NCI-H82 treated with DMSO at 0.1 percent for 48 hours (cell line): Measurements from ENCODE around the gene RANGAP1.
"Not testable (repeated sequence)": the region's sequence is repeated elsewhere in the genome, so short reads cannot be mapped to it uniquely, and the experiment has no call there.

Experiments used
- DNase-seq: peaks from one replicate; lab custom pipeline; 2025; ENCODE audit not compliant: unreplicated experiment; lab: John Stamatoyannopoulos, UW

RANGAP1 gene

DNA sequence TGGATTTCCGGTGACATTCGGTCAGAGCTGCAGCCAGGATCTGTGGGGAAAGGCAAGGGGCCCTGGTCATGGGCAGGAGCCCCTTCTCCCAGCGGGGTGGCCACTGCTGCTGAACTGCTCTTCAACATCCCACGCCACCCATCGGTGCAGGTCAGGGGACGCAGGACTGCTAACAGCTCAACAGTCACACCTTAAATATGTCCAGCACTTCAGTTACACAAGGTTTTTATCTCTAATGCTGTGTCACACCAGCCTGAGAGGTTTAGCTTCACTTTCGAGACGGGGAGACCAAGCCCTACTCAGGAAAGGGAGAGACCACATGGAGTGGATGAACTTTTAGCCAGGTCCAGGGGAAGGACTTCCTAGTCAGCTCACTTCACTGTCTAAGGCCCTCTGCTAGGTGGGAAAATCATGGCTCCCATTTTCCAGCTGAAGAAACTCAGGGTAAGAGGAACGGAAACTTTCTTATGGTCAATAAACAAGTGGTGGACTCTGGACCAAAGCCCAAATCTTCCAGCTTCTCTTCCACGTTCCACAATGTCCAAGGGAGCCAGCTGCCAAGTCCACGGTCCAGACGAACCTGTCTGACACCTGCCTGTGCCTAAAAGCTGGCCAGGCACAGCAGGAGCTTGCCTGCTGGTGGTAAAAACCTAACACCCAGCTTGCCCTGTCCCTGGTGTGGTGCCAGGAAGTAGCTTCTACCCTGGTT is 24.3 kb downstream of the RANGAP1 start:
- DNase-seq: no peak

DNA sequence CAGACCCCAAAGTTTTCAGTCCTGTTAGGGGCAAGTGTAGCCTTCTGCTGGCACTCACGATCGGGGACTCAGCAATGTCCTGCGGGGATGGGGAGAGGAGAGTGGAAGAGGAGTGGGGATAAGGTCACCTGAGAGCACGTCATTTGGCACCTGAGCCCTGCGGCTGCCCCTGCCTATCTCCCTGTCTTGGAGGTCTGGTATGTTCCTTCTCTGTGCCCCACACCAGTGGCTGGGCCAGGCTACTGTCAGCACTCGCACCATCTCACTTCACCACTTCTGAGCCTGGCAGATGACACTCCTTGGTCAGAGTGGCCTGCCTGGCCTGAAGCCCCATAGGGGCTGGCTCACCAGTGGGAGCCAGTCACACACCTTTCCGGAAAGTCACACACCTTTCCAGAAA is 25.1 kb downstream of the RANGAP1 start:
- no peak for DNase-seq

DNA sequence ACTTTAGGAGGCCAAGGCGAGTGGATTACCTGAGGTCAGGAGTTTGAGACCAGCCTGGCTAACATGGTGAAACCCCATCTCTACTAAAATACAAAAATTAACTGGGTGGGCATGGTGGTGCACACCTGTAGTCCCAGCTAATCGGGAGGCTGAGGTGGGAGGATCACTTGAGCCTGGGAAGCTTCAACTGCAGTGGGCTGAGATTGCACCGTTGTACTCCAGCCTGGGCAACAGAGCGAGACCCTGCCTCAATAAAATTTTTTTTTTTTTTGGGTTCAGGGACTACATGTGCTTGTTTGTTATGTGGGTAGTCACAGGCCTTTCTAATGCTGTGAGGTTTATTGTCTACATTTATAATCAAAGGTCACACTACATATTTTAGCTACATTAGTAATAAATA is 26.2 kb downstream of the RANGAP1 start:
- not testable (repeated sequence) for DNase-seq

DNA sequence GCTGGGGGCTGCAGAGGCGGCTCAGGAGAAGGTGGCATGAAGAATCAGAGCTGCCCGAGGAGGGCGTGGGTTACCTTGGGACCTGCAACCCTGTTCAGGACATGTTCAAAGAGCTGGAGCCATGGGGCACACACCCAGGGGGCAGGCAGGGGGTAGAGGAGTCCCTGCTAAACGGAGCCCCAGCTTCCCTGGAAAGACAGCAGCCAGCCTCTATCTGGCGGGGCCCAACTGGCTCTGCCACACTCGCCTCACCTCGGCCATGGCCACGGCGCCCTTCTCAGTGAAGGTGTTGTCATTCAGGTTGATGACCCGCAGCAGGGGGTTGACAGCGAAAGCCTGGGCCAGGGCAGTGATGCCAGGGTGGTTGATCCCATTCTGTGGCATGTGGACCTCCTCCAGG is 28.3 kb downstream of the RANGAP1 start:
- DNase-seq: no peak

DNA sequence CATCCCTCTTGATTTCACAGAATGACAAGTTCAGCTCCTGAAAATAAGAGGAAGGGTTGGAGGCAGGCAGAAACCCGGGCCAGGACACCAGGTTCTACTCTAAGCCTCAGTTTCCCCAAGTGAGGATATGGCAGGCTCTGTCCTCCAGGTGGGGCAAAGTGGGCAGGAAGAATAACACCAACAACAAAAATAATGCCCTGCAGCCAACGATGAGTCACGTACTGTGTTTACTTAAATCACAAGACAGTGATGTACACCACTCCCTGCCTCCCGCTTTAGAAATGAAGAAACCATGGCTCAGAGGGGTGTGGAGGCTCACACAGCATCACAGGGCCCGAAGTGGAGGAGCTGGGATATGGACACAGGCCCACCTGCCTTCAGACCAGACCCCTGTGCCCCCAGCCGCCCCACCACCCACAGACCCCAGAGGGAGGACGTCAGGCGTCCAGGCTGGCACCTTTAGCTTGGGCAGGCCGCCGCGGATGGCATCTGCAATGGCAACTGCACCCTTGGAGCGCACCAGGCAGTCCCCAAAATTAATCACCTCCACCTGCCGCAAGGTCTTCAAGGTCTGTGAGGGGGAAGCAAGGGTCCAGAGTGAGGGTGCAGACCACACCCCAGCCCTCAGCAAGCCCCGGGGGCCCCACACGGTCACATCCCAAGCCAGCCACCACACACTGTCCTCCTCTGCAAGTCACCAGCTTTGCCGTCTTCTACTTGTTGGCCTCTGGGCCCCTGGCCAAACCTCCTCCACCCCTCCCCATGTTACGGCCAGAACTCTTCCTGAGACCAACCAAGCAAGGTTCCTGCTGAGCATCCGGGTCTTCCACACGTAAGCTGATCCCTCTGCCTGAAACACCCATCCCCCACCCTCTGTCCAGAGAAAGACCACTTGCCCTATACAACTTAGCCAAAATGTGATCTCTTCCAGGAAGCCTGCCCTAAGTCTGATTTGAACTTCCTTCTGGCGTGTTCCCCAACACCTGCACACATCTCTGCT is 29.4 kb downstream of the RANGAP1 start:
- DNase-seq: no peak

DNA sequence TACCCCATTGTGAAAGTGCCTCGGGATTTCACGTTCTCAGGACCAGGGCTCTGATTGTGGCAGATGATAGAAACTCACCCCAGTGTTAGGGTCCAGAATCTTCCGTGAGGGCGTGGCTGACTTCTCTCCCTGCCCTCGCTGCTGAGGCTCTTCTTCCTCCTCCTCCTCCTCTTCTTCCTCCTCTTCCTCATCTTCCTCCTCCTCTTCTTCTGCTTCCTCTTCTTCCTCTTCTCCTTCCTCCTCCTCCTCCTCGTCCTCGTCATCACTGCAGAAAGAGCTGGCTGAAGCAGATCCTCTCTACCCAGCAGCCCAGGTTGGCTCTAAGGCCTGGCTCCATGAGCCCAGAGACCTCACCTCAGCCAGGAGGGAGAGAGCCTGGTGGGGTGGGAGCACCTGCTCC is 31.8 kb downstream of the RANGAP1 start:
- no peak for DNase-seq

DNA sequence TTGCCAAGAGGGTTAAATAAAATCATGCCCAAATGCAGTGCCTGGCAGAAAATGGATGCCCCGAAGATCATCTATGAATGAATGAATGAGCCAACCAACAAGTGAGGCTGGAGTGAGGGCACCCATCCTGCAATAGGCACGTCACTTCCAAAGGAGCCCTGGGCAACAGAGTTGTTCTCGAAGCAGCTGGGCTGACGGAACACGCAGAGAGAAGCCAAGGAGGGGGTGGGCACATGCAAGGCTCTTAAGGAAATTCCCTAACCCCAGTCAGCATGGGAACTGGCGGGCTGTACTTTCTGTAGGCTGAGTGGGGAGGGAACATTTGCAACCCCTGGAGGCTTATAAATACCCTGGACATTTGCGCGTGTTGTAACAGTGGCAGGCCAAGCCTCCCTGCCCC is 33.6 kb downstream of the RANGAP1 start:
- no peak for DNase-seq

DNA sequence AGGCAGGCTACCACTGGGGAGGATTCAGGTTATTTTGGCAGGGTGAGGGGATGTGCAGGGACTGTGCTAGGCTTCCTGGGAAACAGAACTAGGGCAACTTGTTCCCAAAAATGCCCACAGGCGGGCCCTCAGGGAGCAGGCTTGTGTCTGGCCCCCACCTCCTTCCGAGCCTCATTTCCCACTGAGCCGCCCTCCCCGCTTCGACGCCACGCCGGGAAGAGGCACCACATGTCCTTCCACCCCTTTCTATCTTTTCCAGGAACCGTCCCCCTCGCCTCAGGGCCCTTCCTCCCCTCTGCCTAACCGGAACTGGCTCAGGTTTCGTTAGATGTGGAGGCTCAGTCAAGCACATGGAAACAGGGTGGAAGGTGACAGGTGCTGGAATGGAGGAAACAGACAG is 35.9 kb downstream of the RANGAP1 start:
- no peak for DNase-seq

DNA sequence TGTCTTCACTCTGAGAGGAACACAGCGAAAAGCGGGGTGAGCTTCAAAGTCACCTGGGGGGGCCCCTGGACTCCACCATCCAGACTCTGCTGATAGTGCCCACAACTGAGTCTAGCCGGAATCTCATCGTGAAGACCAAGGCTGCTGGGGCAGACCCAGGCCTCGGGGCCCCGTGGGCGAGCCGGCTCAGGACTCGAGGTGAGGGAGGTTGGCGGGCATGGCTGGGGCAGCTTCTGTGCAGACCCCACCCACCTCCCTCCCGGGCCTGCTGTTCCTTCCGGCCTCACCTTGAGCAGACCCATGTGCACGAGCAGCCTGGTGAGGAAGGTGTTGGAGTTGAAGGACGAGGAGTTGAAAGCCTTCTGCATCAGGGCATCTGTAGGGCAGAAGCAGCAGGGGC is 36.5 kb downstream of the RANGAP1 start:
- DNase-seq: no peak

DNA sequence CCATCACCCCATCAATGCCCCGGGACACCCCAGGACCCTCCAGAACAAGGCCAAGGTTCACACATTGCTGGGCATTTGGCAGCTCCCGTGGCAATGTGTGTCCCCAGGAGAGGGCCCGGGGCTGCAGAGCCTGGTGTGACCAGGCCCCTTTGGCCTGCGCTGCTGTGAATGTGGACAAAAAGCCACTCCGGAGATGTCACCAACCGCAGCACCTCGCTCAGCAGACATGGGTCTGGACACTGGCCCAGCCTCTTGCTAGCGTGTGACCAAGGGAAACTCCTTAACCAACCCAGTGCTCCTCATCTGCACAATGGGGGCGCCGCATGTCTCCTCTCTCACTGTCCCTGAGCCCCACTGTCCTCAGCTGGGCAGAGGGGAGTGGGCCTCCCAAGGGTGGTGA is 37.2 kb downstream of the RANGAP1 start:
- no peak for DNase-seq

DNA sequence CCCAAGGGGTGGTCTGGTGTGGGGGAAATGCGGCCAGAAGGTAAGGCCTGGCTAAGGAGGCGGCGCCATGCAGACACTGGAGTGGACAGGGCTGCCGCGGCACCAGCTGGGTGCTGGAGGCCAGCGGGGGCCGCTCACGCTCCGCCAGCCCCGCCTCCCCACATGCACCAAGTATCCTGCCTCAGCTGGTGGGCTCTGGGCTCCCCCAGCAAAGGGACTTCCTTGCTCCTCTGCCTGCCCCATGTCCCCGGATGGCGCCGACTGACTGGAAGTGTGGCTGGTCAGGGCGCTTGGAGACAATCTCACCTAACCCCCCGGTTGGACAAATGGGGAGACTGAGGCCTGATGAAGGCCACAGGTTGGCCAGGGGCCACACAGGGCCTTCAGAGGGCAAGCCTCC is 37.7 kb downstream of the RANGAP1 start:
- DNase-seq: no peak

DNA sequence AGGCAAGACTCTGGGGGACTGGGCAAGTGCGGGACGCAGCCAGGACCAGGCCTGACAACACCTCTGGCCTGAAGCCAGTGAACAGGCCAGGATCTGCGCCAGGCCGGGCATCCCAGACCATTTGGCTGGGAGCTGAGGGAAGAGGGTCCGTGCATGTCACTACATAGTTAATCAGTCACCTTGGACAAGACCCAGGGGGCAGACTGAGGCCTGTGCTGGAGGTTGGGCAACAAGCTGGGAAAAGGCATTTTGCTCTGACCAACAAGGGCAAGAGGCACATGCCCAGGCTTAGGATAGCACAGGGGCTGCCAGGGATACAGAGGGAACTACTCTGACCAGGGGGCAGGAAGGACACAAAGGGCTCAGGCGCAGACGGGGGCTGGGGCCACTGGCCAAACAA is 38.3 kb downstream of the RANGAP1 start:
- DNase-seq: no peak

DNA sequence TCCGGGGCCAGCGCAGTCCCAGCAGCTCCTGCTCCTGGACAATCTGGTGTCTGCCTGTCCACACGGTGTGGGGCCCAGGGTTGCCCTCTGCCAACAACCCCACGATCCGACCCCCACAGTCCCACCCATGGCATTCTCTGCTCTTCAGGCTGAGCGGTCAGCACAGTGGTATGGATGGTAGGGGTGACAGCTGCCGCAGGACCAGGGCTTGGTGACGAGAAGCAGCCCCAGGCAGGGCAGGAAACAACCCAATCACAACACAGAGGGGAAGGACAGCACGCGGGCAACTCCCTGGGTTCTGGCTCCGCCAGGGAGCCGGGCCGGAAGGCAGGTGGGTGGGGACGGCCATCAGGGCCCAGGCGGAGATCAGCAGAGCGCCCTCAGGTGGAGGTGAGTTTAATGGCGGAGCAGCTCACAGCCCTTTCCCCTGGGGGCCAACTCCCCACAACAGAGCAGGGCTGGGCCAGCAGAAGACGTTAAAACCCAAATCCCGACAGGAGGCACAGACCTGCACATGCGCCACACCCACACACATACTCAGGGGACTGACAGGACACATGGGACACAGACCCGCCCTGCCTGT is 40.0 kb downstream of the RANGAP1 start:
- no peak for DNase-seq

DNA sequence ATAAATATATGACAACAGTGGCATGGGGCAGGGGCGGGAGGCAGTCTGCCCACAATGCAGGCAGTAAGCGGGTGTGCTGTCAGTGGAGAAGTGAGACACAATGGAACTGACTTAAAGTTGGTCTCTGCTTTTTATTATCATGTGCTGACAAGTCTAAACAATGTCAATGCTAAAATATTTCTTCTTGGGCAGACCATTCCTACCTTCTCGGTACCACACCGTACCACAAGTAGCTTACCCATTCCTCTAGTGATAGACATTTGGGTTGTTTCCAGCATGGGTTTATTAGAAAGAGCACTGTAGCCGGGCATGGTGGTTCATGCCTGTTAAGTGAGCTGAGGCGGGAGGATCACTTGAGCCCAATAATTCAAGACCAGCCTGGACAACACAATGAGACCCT is 42.6 kb downstream of the RANGAP1 start:
- no peak for DNase-seq

DNA sequence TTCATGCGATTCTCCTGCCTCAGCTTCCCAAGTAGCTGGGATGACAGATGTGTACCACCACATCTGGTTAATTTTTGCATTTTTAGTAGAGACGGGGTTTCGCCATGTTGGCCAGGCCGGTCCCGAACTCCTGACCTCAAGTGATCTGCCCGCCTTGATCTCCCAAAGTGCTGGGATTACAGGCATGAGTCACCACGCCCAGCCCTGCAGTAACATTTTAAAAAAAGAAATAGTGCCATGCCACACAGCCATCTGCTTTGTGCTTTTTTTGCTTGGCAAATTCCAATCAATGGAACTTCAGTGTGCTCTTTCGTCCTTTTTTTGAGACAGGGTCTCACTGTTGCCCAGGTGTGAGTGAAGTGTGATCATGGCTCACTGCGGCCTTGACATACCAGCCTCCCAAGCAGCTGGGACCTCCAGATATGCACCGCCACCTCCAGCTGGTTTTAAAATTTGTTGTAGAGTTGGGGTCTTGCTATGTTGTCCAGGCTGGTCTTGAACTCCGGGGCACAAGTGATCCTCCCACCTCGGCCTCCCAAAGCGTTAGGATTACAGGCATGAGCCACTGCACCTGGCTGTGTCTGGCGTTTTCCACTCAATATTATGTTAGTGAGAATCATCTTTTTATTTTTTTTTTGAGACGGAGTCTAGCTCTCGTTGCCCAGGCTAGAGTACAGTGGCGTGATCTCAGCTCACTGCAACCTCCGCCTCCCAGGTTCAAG is 43.4 kb downstream of the RANGAP1 start:
- DNase-seq: no peak

DNA sequence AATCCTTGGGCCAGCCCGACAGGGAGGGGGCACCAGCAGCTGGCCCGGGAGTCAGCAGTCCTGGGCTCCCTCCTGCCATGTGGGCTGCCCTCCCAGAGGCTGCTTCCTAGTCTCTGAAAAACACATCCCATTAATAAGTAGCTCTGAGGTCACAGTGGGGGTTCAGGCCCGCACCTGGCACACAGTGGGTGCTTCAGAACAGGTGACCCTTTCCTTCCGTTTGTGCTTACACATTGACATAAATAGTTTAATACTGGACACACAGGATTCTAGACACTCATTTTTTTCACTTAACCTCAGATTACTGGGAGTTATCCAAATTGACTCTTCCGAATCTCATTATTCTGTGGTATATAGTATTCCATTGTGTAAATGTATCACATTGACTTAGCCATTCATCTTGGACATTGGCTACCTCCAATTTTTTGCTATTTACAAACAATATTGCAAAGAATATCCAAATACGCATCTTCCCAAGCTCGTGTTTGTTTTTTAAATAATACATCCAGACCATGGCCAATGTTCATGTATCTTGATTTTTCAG is 44.8 kb downstream of the RANGAP1 start:
- no peak for DNase-seq

DNA sequence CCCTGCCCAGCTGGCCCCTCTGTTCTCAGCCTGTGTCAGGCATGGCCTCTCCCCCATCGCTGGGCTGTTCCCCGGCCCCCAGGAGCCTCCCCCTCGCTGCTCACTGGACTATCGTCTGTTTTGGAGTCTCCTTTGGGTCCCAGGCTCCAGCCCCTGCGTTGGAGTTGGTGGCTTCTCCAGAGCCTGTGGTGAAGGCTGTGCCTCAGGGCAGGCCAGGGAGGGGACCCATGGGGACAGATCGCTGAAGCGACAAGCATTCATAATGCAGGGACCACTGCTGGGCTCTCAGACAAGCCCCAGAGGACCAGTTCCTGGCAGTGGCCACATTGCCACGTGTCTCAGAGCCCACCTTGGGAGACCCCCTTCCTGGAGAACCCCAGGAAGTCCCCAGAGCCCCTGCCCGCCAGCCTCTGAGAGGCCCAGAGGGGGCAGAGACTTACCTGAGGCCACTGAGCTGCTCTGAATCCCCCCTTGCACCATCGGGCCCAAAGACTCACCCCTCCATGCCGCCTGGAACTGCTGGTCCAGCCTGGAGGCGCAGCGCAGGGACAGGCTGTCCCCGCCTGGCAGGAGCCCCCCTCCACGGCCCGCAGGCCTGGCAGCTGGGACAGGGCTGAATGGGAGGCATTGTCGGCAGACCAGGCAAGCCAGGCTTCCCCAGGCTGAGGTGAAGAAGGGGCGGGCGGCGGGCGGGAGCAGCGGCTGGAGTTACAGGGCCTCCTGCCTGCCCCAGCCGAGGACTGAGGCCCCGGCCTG is 45.4 kb downstream of the RANGAP1 start, which contains the start of gene CHADL:
Gene CHADL, minus strand, starts transcription at position 555 of the 756 bp plus-strand sequence. Its CDS starts 50 bp downstream, at position 505.
- no peak for DNase-seq

DNA sequence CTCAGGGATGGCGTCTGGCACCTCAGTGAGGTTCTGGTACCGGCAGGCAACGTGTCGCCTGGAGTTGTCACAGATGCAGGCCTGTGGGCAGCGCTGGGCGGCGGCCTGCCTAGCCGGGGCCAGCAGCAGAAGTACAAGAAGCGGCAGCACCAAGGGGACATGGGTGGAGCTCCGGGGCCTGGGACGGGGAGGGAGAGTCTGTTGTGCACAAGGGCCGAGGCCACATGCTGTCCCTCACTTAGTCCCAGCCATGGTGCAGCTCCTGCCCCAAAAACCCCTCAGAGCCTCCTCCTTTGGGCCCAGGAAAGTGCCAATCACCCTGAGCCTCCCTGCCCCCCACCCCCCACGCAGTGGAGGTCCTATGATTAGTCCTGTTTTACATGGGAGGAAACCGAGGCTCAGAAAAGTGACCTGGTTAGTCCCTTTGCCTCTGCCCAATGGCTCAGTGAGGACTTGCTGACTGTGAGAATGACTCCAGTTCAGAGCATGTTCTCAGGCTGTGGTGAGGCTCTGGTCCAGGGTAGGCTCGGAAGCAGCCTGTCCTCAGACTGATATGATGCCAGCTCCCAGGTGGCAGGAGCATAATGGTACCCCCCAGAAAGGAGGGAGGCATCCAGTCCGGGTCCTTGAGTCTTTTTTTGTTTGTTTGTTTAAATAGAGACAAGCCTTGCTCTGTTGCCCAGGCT is 46.4 kb downstream of the RANGAP1 start:
- DNase-seq: no peak
